Small intestine (tissue), 7 donors: Measurements from ENCODE around the gene BCAS3. TPM values are rescaled to one million over a fixed set of nuclear protein-coding genes. Genes with fewer than 3 reads are reported as not detected.

Experiments
- DNase-seq, 2 donors: peaks; one replicate each; pipeline versions ENCODE4 v3.0.0 to v3.0.0-alpha.2; 2013
- FAIRE-seq: peaks from 2 replicates; lab custom pipeline; 2012; peaks lifted over from hg19 to GRCh38; lab: Jason Lieb, UNC
- H3K27ac ChIP-seq, 3 donors: one replicate each; pipeline ENCODE4 v1.5.1; 2013; ENCODE audit warnings: low read length in 2 of 3, mild to moderate bottlenecking in 2 of 3, control low read depth in 1 of 3, inconsistent platforms in 1 of 3, low read depth in 1 of 3, moderate library complexity in 1 of 3
- H3K27me3 ChIP-seq, 3 donors: one replicate each; pipeline ENCODE4 v1.6.1; 2013; ENCODE audit warnings: low read length in 3 of 3, inconsistent platforms in 1 of 3; ENCODE audit not compliant: control insufficient read depth in 3 of 3, insufficient read depth in 3 of 3
- H3K36me3 ChIP-seq, 3 donors: one replicate each; pipeline ENCODE4 v1.6.1; 2013; ENCODE audit warnings: low read length in 3 of 3, inconsistent platforms in 1 of 3, low read depth in 1 of 3, mild to moderate bottlenecking in 1 of 3, moderate library complexity in 1 of 3; ENCODE audit not compliant: control insufficient read depth in 3 of 3, insufficient read depth in 2 of 3
- H3K4me1 ChIP-seq, 3 donors: one replicate each; pipeline ENCODE4 v1.6.1; 2013; ENCODE audit warnings: low read length in 2 of 3, inconsistent platforms in 1 of 3, low read depth in 1 of 3, mild to moderate bottlenecking in 1 of 3, moderate library complexity in 1 of 3; ENCODE audit not compliant: control insufficient read depth in 3 of 3, insufficient read depth in 2 of 3
- H3K4me3 ChIP-seq, 3 donors: one replicate each; pipeline ENCODE4 v1.5.1; 2013; ENCODE audit warnings: low read length in 3 of 3, control low read depth in 1 of 3, inconsistent platforms in 1 of 3, low read depth in 1 of 3, mild to moderate bottlenecking in 1 of 3, moderate library complexity in 1 of 3
- H3K9me3 ChIP-seq, 2 donors: one replicate each; pipeline ENCODE4 v1.6.1; 2013; ENCODE audit warnings: low read depth in 1 of 2, low read length in 1 of 2; ENCODE audit not compliant: control insufficient read depth in 2 of 2, insufficient read depth in 1 of 2
- WGBS, 3 donors: extraction: QIAGEN DNeasy Blood & Tissue Kit; methylation state at CpG; one replicate each; pipeline ENCODE4 v1.1.7; 2013; 5-methylcytosine and 5-hydroxymethylcytosine counted together
- polyA plus RNA-seq, 4 donors: library from polyadenylated mRNA; stranded (reverse) in 3 of 4; unstranded in 1 of 4; fragments of 200-250 nt in 3 of 4; fragments of 120-200 nt in 1 of 4; gene quantifications; one replicate each; pipeline versions ENCODE4 v1.2.1 to v1.2.3, GENCODE V29; 2013
- donor health status: healthy with polysubstance abuse.
- donor health status: control.
- donor health status: control.
- donor health status: Bipolar disorder and iron deficiency.
- donor health status: healthy.

The BCAS3 gene
- polyA plus RNA-seq, 4 donors, result 4.4 to 10.5 (median 4.8) TPM

DNA sequence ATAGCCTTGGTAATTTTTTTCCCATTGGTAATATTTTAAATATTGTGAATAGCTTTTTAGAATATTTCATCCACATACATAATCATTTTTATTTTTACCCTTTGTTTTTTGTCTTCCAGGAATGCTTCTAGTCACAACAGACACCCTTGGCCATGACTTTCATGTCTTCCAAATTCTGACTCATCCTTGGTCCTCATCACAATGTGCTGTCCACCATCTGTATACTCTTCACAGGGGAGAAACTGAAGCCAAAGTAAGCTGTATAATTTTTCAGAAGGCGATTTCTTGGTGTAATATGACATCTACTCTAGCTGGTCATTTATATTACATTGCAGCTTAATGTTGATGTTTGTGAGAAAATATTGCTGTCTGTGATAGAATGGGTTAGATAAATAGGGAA, 269.4 kb downstream of the BCAS3 start:
- WGBS, 3 donors, result 73 to 95% (median 85%) methylated on average over 1 of the region's 1 CpG
- no peaks in the 10 kb centered on the region for H3K9me3 ChIP-seq

DNA sequence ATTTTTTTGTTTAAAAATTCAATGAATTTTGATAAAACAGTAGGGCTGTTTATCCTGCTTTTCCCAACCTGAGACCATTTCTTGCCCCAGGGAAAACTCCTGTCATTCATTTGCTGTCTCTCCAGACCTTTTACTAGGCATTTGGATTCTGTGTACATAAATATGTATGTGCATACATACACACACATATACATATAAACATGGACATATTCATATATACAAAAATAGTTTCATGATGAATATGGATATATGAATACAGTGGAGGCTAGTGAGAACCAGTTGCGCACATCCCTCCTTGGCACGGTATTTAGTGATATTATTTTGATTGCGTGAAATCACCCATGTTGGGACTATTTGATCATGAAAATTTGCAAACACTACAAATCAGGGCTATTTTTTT, 269.9 kb downstream of the BCAS3 start:
- no peaks in the 10 kb centered on the region for H3K9me3 ChIP-seq

More for the DNA sequence above, 269.4 kb downstream of the BCAS3 start:
- FAIRE-seq, result no peak
- no peak overlapping the region for H3K4me3 ChIP-seq
- no peaks in the 10 kb centered on the region for H3K27me3 ChIP-seq
- no peak overlapping the region for H3K27ac ChIP-seq
- H3K36me3 ChIP-seq, result peaks cover 0 to 3% (median 0%) of the 10 kb centered on the region in 3 donors
- DNase-seq, result no peak
- H3K4me1 ChIP-seq, result no peaks in the 10 kb centered on the region

DNA sequence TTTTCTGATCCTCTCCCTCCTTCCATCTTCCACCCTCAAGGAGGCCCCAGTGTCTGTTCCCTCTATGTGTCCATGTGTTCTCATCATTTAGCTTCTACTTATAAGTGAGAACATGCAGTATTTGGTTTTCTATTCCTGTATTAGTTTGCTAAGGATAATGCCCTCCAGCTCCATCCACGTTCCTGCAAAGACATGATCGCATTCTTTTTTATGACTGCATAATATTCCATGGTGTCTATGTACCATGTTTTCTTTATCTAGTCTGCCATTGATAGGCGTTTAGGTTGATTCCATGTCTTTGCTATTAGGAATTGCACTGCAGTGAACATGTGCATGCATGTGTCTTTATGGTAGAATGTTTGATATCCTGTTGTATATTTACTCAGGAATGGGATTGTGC, 275.1 kb downstream of the BCAS3 start:
- Histone ChIP-seq H3K4me1 (no peaks in the 10 kb centered on the region), H3K9me3 (peaks cover 0 to 2% of the 10 kb centered on the region in 2 donors), H3K4me3 (no peak overlapping the region), H3K36me3 (peaks cover 0 to 3% (median 0%) of the 10 kb centered on the region in 3 donors), H3K27me3 (no peaks in the 10 kb centered on the region), H3K27ac (no peak overlapping the region)
- no peak for FAIRE-seq
- no peak for DNase-seq
- 93 to 95% (median 95%) methylated on average over 3 of the region's 3 CpGs for WGBS, 3 donors

More for the DNA sequence above, 269.9 kb downstream of the BCAS3 start:
- no peak for DNase-seq
- FAIRE-seq, result no peak
- Histone ChIP-seq H3K36me3 (peaks cover 0 to 3% (median 0%) of the 10 kb centered on the region in 3 donors), H3K4me1 (no peaks in the 10 kb centered on the region), H3K27ac (no peak overlapping the region), H3K4me3 (no peak overlapping the region), H3K27me3 (no peaks in the 10 kb centered on the region)
- whole genome bisulfite sequencing, 3 donors, result 96 to 99% (median 98%) methylated on average over 3 of the region's 3 CpGs

DNA sequence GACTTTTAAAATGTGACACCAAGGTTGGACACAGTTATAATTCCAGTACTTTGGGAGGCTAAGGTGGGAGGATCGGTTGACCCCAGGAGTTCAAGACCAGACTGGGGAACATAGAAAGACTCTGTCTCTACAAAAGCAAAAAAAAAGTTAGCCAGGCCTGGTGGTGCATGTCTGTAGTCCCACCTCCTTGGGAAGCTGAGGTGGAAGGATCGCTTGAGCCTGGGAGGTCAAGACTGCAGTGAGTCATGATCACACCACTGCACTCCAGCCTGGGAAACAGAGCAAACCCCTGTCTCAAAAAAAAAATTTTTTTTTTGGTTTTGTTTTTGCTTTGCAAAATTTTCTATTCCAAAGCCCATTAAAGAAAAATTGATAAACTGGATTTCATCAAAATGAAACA, 281.4 kb downstream of the BCAS3 start:
- DNase-seq (no peak), FAIRE-seq (no peak)
- Histone ChIP-seq H3K27ac (no peak overlapping the region), H3K4me1 (no peaks in the 10 kb centered on the region), H3K9me3 (peaks cover 0 to 9% of the 10 kb centered on the region in 2 donors), H3K36me3 (no peaks in the 10 kb centered on the region), H3K27me3 (no peaks in the 10 kb centered on the region), H3K4me3 (no peak overlapping the region)
- 93 to 96% (median 95%) methylated on average over 2 of the region's 2 CpGs for WGBS, 3 donors

DNA sequence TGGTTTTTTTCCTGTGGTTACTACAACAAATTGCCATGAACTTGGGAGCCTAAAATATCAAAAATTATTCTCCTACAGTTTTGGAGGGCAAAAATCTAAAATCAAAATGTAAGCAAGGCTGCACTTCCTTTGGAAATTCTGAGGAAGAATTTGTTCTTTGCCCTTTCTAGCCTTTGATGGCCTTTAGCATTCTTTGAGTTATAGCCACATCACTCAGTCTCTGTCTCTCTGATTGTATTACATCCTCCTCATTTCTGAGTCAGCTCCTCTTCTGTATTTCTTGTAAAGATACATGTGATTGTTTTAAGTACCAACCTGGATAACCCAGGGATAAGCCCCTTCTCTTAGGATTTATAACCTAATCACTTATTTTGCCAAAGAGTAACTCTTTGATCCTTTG, 282.0 kb downstream of the BCAS3 start:
- DNase-seq (no peak), FAIRE-seq (no peak)
- Histone ChIP-seq H3K4me1 (no peaks in the 10 kb centered on the region), H3K4me3 (no peak overlapping the region), H3K27ac (no peak overlapping the region), H3K9me3 (peaks cover 0 to 9% of the 10 kb centered on the region in 2 donors), H3K36me3 (no peaks in the 10 kb centered on the region), H3K27me3 (no peaks in the 10 kb centered on the region)

DNA sequence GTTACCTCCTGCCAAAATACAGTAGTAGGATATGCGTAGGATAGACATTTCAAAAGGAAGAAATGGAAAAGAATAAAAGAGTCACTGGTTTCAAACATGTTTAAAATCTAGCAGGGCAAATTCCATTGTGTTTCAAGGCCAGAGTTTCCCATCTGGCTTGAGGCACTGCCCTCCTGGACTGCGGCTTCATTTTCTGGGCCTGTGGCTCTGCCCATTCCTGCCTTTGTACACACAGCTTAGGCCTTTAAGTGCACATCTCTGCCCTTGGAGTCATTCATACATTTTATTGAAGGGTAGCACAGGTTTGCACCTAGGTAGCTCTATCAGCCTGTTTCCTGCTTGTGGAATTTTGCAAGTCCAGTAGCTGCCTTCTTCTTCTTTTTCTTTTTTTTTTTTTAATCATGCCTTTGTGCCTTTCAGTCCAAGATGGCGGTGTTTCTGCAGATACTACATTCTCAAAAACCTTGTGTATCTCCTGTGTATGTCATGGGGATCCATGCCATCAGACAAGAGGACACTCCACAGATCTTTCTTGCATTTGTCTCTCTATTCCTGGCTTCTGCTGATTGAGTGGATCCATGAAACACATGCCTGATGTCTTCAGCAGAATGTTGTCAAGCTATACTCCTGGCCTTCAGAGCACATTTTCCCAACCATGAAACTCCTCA, 282.9 kb downstream of the BCAS3 start:
- Histone ChIP-seq H3K36me3 (no peaks in the 10 kb centered on the region), H3K4me1 (no peaks in the 10 kb centered on the region), H3K27me3 (no peaks in the 10 kb centered on the region), H3K9me3 (peaks cover 0 to 9% of the 10 kb centered on the region in 2 donors), H3K4me3 (no peak overlapping the region), H3K27ac (no peak overlapping the region)
- no peak for DNase-seq
- 92 to 95% (median 95%) methylated on average over 3 of the region's 3 CpGs for WGBS, 3 donors
- FAIRE-seq, result no peak

DNA sequence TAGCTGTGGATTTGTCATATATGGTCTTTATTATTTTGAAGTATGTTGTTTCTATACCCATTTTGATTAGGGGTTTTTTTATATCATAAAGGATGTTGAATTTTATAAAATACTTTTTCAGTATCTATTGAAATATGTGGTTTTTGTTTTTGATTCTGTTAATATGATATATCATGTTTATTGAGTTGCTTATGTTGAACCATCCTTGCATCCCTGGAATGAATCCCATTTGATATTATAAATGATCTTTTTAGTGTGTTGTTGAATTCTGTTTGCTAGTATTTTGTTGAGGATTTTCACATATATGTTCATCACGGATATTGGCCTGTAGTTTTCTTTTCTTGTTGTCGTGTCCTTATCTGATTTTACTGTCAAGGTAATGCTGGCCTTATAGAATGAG, 286.5 kb downstream of the BCAS3 start:
- FAIRE-seq, result no peak

DNA sequence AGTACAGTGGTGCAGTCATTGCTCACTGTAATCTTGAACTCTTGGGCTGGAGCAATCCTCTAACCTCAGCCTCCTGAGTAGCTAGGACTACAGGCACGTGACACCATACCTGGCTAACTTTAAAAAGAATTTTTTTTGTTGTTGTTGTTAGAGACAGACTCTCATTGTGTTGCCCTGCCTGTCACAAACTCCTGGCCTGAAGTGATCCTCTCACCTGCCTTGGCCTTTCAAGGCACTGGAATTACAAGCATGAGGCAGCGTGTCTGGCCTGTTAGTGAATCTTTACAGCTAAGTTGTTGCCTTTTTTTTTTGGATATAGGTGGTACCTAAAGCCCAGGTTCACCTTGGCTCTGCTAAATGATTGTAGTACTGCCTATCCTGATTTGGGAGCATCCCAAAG, 290.6 kb downstream of the BCAS3 start:
- no peak overlapping the region for H3K27ac ChIP-seq
- H3K4me1 ChIP-seq, result no peaks in the 10 kb centered on the region
- no peaks in the 10 kb centered on the region for H3K27me3 ChIP-seq
- no peak overlapping the region for H3K4me3 ChIP-seq
- WGBS, 3 donors, result 88 to 92% (median 90%) methylated on average over 2 of the region's 2 CpGs
- DNase-seq, result no peak
- H3K9me3 ChIP-seq, result peaks cover 0 to 10% of the 10 kb centered on the region in 2 donors
- no peaks in the 10 kb centered on the region for H3K36me3 ChIP-seq
- no peak for FAIRE-seq

More for the DNA sequence above, 286.5 kb downstream of the BCAS3 start:
- Histone ChIP-seq H3K27ac (no peak overlapping the region), H3K4me3 (no peak overlapping the region), H3K4me1 (no peaks in the 10 kb centered on the region), H3K9me3 (peaks cover 0 to 19% of the 10 kb centered on the region in 2 donors), H3K36me3 (no peaks in the 10 kb centered on the region), H3K27me3 (no peaks in the 10 kb centered on the region)
- WGBS, 3 donors, result 93 to 96% (median 94%) methylated on average over 2 of the region's 2 CpGs
- no peak for DNase-seq
